Aorta (tissue), 5 donors: ENCODE data around the gene CYP17A1. TPM values are rescaled to one million over a fixed set of nuclear protein-coding genes. Genes with fewer than 3 reads are reported as not detected.
"Not testable (repeated sequence)": the region's sequence is repeated elsewhere in the genome, so short reads cannot be mapped to it uniquely, and the experiment has no call there.

ENCODE experiments used
- ATAC-seq: fragments of 200-7000 bp; cut with Tn5 transposase; one replicate; pipeline ENCODE4 v1.9.1; 2022; ENCODE audit warnings: moderate library complexity; ENCODE audit not compliant: low FRiP score
- DNase-seq, 2 donors: peaks; one replicate each; pipeline ENCODE4 v3.0.0-alpha.2; 2020
- H3K27ac ChIP-seq, 2 donors: one replicate each; pipeline ENCODE4 v1.5.1; 2013; ENCODE audit warnings: low read length in 2 of 2, mild to moderate bottlenecking in 2 of 2, moderate library complexity in 2 of 2, control low read depth in 1 of 2, inconsistent platforms in 1 of 2, low read depth in 1 of 2
- H3K27me3 ChIP-seq, 2 donors: one replicate each; pipeline ENCODE4 v1.6.1; 2013; ENCODE audit warnings: control low read depth in 1 of 2, low read length in 1 of 2, mild to moderate bottlenecking in 1 of 2, moderate library complexity in 1 of 2; ENCODE audit not compliant: insufficient read depth in 2 of 2, control insufficient read depth in 1 of 2
- H3K36me3 ChIP-seq, 2 donors: one replicate each; pipeline ENCODE4 v1.6.1; 2013; ENCODE audit warnings: control low read depth in 1 of 2, low read length in 1 of 2, mild to moderate bottlenecking in 1 of 2; ENCODE audit not compliant: insufficient read depth in 2 of 2, control insufficient read depth in 1 of 2
- H3K4me1 ChIP-seq, 2 donors: one replicate each; pipeline ENCODE4 v1.6.1; 2013; ENCODE audit warnings: low read length in 2 of 2, control low read depth in 1 of 2, mild to moderate bottlenecking in 1 of 2, moderate library complexity in 1 of 2; ENCODE audit not compliant: insufficient read depth in 2 of 2, control insufficient read depth in 1 of 2
- H3K4me3 ChIP-seq, 2 donors: one replicate each; pipeline ENCODE4 v1.5.1; 2013; ENCODE audit warnings: low read length in 2 of 2, control low read depth in 1 of 2, mild to moderate bottlenecking in 1 of 2
- H3K9me3 ChIP-seq: one replicate; pipeline ENCODE4 v1.6.1; 2013; ENCODE audit warnings: mild to moderate bottlenecking, low read length; ENCODE audit not compliant: control insufficient read depth
- WGBS, 2 donors: extraction: QIAGEN DNeasy Blood & Tissue Kit; methylation state at CpG; one replicate each; pipeline ENCODE4 v1.1.7; 2013; 5-methylcytosine and 5-hydroxymethylcytosine counted together
- intact Hi-C, 2 donors: fragments of 100-400 bp; cut with DNase I; formaldehyde crosslinking; loops; one replicate each; pipeline versions ENCODE4 v1.14.2 to v1.15.0; 2022
- polyA plus RNA-seq, 2 donors: library from polyadenylated mRNA; stranded (reverse); fragments of 200-250 nt; gene quantifications; one replicate each; pipeline ENCODE4 v1.2.3, GENCODE V29; 2013
- total RNA-seq, 2 donors: library from RNA; stranded (reverse); fragmentation: NEBNext Ultra II Directional; extraction: Animal tissue kit (Norgen Biotek cat#: 25700); gene quantifications; one replicate each; pipeline ENCODE4 v1.2.1, GENCODE V29; 2021
- donor health status: healthy with polysubstance abuse.
- donor health status: Bipolar disorder and iron deficiency.
- donor health status: DM: no; HTN: no; CAD: no.
- donor health status: DM: no; HTN: no; CAD: no.
- donor health status: DM: yes; HTN: yes; CAD: no.

CYP17A1 gene
- total and polyA plus RNA-seq, 4 donors = 0.25 to 1.3 (median 0.55) TPM; not detected in 1

- H3K27ac ChIP-seq = no peak overlapping the region
- intact Hi-C loops = no loop called here
- ATAC-seq (no peak), DNase-seq (no peak)
- no peak overlapping the region for H3K4me3 ChIP-seq
- H3K4me1 ChIP-seq = no peaks in the 10 kb centered on the region
- H3K36me3 ChIP-seq = no peaks in the 10 kb centered on the region
- H3K9me3 ChIP-seq = no peaks in the 10 kb centered on the region
- 88 to 93% methylated on average over 3 of the region's 3 CpGs for WGBS, 2 donors
- no peaks in the 10 kb centered on the region for H3K27me3 ChIP-seq
These were observed 28.4 kb upstream of the CYP17A1 start for GRCh38 chr10:102865620-102866019.

GRCh38 chr10:102863660-102864059 lies 26.4 kb upstream of the CYP17A1 start:
- no peak overlapping the region for H3K27ac ChIP-seq
- WGBS, 2 donors = 62 to 64% methylated on average over 2 of the region's 2 CpGs

DNA sequence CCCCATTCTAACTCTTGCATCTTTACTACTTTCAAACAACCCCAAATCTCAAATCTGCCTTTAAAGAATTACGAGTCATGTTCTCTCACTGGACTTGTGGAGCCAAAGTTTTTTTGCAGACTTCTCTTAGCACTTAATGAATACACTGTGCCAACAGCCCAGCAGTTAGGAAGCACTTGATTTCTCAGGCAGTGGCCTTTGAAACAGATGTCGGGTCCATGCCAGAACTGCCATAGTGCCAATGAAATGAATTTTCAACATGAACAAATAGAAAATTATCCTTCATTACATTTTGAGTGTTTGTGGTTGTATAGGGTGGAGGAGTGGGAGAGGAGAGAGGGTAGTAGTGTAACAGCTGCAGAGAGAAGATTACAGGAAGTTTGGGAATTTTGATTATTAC lies 22.7 kb upstream of the CYP17A1 start:
- Histone ChIP-seq H3K9me3 (no peaks in the 10 kb centered on the region), H3K27me3 (no peaks in the 10 kb centered on the region), H3K27ac (no peak overlapping the region), H3K36me3 (no peaks in the 10 kb centered on the region), H3K4me1 (no peaks in the 10 kb centered on the region), H3K4me3 (no peak overlapping the region)
- DNase-seq (no peak), ATAC-seq (no peak)
- intact Hi-C loops = no loop called here
- WGBS, 2 donors = 59 to 65% methylated on average over 2 of the region's 2 CpGs

More at GRCh38 chr10:102863660-102864059, 26.4 kb upstream of the CYP17A1 start:
- H3K4me1 ChIP-seq = no peaks in the 10 kb centered on the region
- intact Hi-C loops = no loop called here
- no peaks in the 10 kb centered on the region for H3K27me3 ChIP-seq
- H3K4me3 ChIP-seq = no peak overlapping the region
- no peak for ATAC-seq
- H3K9me3 ChIP-seq = no peaks in the 10 kb centered on the region
- DNase-seq = no peak
- no peaks in the 10 kb centered on the region for H3K36me3 ChIP-seq

DNA sequence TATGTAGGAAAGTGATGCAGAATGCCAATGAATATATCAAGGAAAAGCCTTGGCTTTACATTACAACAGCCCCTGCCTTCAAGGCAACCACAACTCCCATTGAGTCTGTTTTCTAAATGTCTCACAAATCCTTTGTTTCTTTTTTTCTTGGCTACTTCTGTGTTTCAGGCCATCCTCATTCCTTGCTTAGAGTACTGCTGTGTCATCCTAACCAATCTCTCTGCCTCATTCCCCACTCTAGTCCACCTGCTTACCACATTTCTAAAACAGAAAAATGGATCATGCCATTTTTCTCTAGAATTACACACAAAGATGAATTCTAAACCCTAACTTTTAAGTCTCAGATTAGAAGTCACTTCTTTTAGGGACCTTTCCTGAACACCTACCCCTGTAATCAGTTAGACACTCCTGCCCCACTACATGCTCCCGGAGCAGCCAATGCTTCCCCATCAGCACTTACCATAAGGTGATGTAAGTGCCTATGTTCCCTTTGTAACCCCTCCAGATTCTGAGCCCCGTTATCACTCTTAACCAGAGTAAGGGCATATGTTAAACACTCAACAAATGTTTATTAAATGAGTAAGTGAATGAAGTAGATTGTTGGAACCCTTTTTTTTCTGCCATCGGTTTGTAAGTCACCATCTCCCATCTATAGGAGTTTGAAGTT lies 19.7 kb upstream of the CYP17A1 start:
- no peak overlapping the region for H3K4me3 ChIP-seq
- no peaks in the 10 kb centered on the region for H3K36me3 ChIP-seq
- 81% methylated on average over 3 of the region's 3 CpGs for WGBS, 2 donors
- intact Hi-C loops = no loop called here
- H3K4me1 ChIP-seq = no peaks in the 10 kb centered on the region
- H3K27me3 ChIP-seq = no peaks in the 10 kb centered on the region
- ATAC-seq = no peak
- no peak for DNase-seq
- no peaks in the 10 kb centered on the region for H3K9me3 ChIP-seq
- no peak overlapping the region for H3K27ac ChIP-seq

DNA sequence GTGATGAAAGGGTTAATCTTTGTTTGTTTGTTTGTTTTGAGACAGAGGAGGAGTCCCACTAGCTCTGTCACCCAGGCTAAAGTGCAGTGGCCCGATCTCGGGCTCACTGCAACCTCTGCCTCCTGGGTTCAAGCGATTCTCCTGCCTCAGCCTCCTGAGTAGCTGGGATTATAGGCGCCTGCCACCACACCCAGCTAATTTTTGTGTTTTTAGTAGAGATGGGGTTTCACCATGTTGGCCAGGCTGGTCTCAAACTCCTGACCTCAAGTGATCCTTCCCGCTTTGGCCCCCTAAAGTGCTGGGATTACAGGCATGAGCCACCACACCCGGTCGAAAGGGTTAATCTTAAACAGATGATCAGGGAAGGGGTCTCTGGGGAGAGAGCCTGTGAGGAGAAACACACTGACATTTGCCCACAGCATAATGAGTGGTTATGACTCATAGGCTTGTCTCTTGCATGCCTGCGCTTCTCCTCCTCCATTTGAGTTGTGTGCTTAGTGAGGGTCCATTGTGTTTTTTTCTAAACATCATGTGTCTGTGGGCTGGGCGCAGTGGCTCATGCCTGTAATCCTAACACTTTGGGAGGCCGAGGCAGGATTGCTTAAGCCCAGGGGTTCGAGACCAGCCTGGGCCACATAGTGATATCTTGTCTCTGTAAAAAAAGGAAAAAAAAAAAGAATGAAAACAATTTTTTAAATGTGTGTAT lies 18.7 kb upstream of the CYP17A1 start:
- H3K27me3 ChIP-seq, intact Hi-C loops, H3K4me1 ChIP-seq, DNase-seq, H3K4me3 ChIP-seq, H3K27ac ChIP-seq, H3K36me3 ChIP-seq, H3K9me3 ChIP-seq, ATAC-seq: not testable (repeated sequence)
- WGBS, 2 donors = 73 to 75% methylated on average over 10 to 11 of the region's 11 CpGs

- H3K4me1 ChIP-seq, intact Hi-C loops, H3K36me3 ChIP-seq, H3K9me3 ChIP-seq, H3K27ac ChIP-seq, H3K4me3 ChIP-seq, H3K27me3 ChIP-seq, ATAC-seq, DNase-seq: not testable (repeated sequence)
- 97 to 98% methylated on average over 7 of the region's 7 CpGs for WGBS, 2 donors
These were observed 16.0 kb upstream of the CYP17A1 start for GRCh38 chr10:102853237-102853636.

GRCh38 chr10:102850025-102850518 lies 12.9 kb upstream of the CYP17A1 start:
- Histone ChIP-seq H3K27ac (no peak overlapping the region), H3K9me3 (no peaks in the 10 kb centered on the region), H3K4me1 (no peaks in the 10 kb centered on the region), H3K4me3 (no peak overlapping the region), H3K36me3 (no peaks in the 10 kb centered on the region), H3K27me3 (no peaks in the 10 kb centered on the region)
- no peak for ATAC-seq
- intact Hi-C loops = no loop called here
- 80 to 84% methylated on average over 9 of the region's 9 CpGs for WGBS, 2 donors
- no peak for DNase-seq

GRCh38 chr10:102845352-102845902 lies 8.2 kb upstream of the CYP17A1 start:
- no peak for ATAC-seq
- H3K27me3 ChIP-seq = no peaks in the 10 kb centered on the region
- intact Hi-C loops = no loop called here
- H3K9me3 ChIP-seq = no peaks in the 10 kb centered on the region
- no peak overlapping the region for H3K4me3 ChIP-seq
- DNase-seq = no peak
- H3K36me3 ChIP-seq = no peaks in the 10 kb centered on the region
- 79 to 90% methylated on average over 9 of the region's 9 CpGs for WGBS, 2 donors
- H3K27ac ChIP-seq = no peak overlapping the region
- H3K4me1 ChIP-seq = no peaks in the 10 kb centered on the region
